SK-MEL-5 (cell line): ENCODE results near the gene VSTM5. TPM values are rescaled to one million over a fixed set of nuclear protein-coding genes. Genes with fewer than 3 reads are reported as not detected.

Source experiments
- DNase-seq: peaks from one replicate; pipeline ENCODE4 v3.0.0-alpha.2; 2016; ENCODE audit warnings: low read depth, low spot score
- in situ Hi-C: cut with HindIII; loops from 2 replicates; pipeline ENCODE4 v1.10.0; 2016; ENCODE audit warnings: low sequenced_read_pairs, high pct_unique_total_duplicates, low pct_unique_long_range_greater_than_20kb
- small RNA-seq, 2 experiments: library from RNA; depleted of rRNA; stranded (forward); fragments of <200 nt; gene quantifications; one replicate each; pipeline ENCODE3, GENCODE V24; 2014
- total RNA-seq: library from RNA; depleted of rRNA; stranded (reverse); fragments of >200 nt; shearing (Covaris generic); gene quantifications from 2 replicates; pipeline ENCODE4 v1.2.3, GENCODE V29; 2014; rRNA removed

Gene VSTM5
- total RNA-seq, 1 experiment from 2014 or later, result not detected

- in situ Hi-C loops, result no loop called here
- no peak for DNase-seq
Measured at GRCh38 chr11:93770160-93770559, 80.3 kb downstream of the VSTM5 start.

Small RNA genes lying within 50 kb of the gene (small RNA-seq; reads per million reads assigned to genes)
- 0 reads per million in 2 experiments for gene RF00019

Other genes with a start within 250 kb of the VSTM5 start
- gene CEP295, start 188.9 kb downstream of the VSTM5 start, total RNA-seq, result 12.9 and 15.4 TPM in 2 replicates
- 126 and 128 TPM in 2 replicates for gene TAF1D, start 109.1 kb downstream of the VSTM5 start, total RNA-seq
- gene C11orf54, start 108.9 kb downstream of the VSTM5 start, total RNA-seq, result 24.4 and 25.0 TPM in 2 replicates
- gene MED17, start 66.3 kb downstream of the VSTM5 start, total RNA-seq, result 23.3 and 29.8 TPM in 2 replicates
- gene HEPHL1, start 170.7 kb upstream of the VSTM5 start, total RNA-seq, result not detected in 2 replicates